ENCODE data around the gene CBFA2T2.

DNA sequence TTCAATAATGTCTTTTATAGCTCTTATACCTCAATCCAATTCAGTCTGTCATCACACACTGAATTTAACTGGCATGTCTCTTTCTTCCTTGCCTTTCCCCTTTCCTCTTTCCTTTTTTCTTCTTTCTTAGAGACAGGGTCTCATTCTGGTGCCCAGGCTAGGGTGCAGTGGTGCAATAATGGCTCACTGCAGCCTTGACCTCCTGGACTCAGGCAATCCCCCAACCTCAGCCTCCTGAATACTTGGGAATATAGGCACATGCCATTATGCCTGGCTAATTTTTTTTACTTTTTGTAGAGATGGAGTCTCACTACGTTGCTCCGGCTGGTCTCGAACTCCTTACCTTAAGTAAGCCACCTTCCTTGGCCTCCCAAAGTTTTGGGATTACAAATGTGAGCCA is 65.9 kb downstream of the CBFA2T2 start:
- TF ChIP-seq TAF1 (IDR thresholded peaks at IDR 0.05; ENCODE audit: borderline replicate concordance, insufficient read depth, low read length) = no peak
- TF ChIP-seq POLR2AphosphoS5 (IDR thresholded peaks at IDR 0.05; ENCODE audit: low read depth, low read length) = no peak

All from PFSK-1 (cell line).